ENCODE measurements around the gene CEP112. TPM values are rescaled to one million over a fixed set of nuclear protein-coding genes. Genes with fewer than 3 reads are reported as not detected.
"Not testable (repeated sequence)": the region's sequence is repeated elsewhere in the genome, so short reads cannot be mapped to it uniquely, and the experiment has no call there.

Gene CEP112
- total RNA-seq, 2 donors from 2014 or later = 5.9 to 6.2 TPM

DNA sequence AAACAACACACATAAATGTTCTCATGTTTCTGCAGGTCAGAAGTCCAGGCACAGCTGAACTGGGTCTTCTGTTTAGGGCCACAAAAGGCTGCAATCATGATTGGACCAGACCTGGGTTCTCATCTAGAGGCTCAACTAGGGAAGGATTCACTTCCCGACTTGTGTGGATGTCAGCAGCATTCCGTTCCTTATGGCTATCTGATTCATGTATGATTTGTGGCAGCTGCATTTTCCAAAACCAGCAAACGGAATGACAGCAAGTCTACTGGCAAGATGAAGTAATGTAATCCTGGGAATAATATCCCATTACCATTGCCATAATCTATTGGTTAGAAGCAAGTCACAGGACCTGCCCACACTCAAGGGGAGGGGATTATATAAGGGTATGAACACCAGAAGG lies 22.1 kb downstream of the CEP112 start:
- Histone ChIP-seq H3K9ac (ENCODE audit: low read depth in 2 of 2, low read length in 2 of 2) (no peak overlapping the region), H3K36me3 (no peaks in the 10 kb centered on the region), H3K9me3 (no peaks in the 10 kb centered on the region), H3K27me3 (no peaks in the 10 kb centered on the region), H3K4me1 (no peaks in the 10 kb centered on the region), H3K27ac (no peak overlapping the region), H3K4me3 (no peak overlapping the region)
- no peak for DNase-seq
- TF ChIP-seq, protein P1, sequence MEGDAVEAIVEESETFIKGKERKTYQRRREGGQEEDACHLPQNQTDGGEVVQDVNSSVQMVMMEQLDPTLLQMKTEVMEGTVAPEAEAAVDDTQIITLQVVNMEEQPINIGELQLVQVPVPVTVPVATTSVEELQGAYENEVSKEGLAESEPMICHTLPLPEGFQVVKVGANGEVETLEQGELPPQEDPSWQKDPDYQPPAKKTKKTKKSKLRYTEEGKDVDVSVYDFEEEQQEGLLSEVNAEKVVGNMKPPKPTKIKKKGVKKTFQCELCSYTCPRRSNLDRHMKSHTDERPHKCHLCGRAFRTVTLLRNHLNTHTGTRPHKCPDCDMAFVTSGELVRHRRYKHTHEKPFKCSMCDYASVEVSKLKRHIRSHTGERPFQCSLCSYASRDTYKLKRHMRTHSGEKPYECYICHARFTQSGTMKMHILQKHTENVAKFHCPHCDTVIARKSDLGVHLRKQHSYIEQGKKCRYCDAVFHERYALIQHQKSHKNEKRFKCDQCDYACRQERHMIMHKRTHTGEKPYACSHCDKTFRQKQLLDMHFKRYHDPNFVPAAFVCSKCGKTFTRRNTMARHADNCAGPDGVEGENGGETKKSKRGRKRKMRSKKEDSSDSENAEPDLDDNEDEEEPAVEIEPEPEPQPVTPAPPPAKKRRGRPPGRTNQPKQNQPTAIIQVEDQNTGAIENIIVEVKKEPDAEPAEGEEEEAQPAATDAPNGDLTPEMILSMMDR (IDR thresholded peaks at IDR 0.05) = no peak
- intact Hi-C loops (cut with DNase I) = loop anchor here (5.0 to 10.0 kb wide), 3 partner anchors 185 to 935 kb away; no protein-coding TSS in a partner anchor

DNA sequence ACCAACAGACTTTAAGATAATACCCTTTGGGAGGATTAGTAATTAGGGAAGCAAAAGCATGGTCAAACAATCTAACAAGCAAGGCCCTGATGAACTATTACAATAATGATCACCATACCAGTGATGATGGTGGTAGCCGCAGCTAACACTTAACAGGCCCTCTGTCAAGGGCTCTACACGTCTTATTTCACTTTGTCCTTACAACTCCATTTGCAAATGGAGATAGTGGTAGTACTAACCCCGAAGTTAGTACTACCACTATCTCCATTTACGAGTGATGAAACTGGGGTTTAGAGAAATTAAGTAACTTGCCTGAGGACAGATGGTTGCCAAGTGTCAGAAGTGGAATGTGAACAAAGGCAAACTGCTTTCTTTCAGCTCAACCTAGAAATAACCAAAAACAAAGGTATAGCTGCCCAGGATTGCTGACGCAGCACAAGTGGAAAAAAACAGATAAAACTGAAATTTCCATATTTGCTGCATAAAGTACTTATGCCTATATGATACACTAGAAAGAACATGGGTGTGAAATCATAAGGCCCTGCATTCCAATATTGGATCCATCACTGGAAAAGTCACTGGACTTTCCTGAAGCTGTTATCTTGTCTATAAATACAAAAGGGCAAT lies 24.6 kb downstream of the CEP112 start:
- Histone ChIP-seq H3K4me3 (no peak overlapping the region), H3K9ac (ENCODE audit: low read depth in 2 of 2, low read length in 2 of 2) (no peak overlapping the region), H3K36me3 (no peaks in the 10 kb centered on the region), H3K27me3 (no peaks in the 10 kb centered on the region), H3K9me3 (no peaks in the 10 kb centered on the region), H3K4me1 (no peaks in the 10 kb centered on the region), H3K27ac (no peak overlapping the region)
- intact Hi-C loops (cut with DNase I) = loop anchor here (5.0 to 10.0 kb wide), 3 partner anchors 183 to 933 kb away; no protein-coding TSS in a partner anchor
- DNase-seq = no peak
- TF ChIP-seq, protein P1 (IDR thresholded peaks at IDR 0.05) = no peak

DNA sequence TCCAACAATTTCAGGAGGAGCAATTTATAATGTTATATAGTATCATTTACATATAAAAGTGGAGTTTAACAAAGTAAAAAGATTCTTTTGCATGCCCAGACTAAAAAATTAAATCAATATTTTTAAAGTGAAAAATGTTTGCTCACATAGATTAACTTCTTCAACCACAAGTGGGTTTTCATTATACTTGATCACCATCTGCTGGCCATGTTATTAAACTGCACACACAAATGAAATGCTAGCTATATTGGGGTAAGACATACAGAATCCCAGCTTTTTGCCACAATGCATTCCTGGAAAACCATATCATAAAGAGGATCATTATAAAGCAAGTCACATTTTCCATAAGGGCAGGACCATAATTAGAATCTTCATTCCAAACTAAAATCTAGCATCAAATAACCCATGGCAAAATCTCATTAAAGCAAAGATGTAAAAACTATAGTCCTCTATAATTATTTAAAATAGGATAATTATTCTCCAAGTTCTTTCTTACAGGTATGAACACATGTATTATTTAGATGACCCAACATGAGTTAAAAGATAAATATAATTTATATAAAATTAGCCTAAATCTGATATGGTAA lies 26.3 kb downstream of the CEP112 start:
- DNase-seq = no peak
- intact Hi-C loops (cut with DNase I) = loop anchor here (5.0 to 10.0 kb wide), 3 partner anchors 181 to 931 kb away; no protein-coding TSS in a partner anchor
- no peaks in the 10 kb centered on the region for H3K9me3 ChIP-seq
- H3K27me3 ChIP-seq = no peaks in the 10 kb centered on the region
- TF ChIP-seq, protein P1 (IDR thresholded peaks at IDR 0.05) = peak; percentile 59
- H3K27ac ChIP-seq = no peak overlapping the region
- H3K36me3 ChIP-seq = no peaks in the 10 kb centered on the region
- H3K4me1 ChIP-seq = no peaks in the 10 kb centered on the region
- H3K9ac ChIP-seq (ENCODE audit: low read depth in 2 of 2, low read length in 2 of 2) = no peak overlapping the region
- H3K4me3 ChIP-seq = no peak overlapping the region

DNA sequence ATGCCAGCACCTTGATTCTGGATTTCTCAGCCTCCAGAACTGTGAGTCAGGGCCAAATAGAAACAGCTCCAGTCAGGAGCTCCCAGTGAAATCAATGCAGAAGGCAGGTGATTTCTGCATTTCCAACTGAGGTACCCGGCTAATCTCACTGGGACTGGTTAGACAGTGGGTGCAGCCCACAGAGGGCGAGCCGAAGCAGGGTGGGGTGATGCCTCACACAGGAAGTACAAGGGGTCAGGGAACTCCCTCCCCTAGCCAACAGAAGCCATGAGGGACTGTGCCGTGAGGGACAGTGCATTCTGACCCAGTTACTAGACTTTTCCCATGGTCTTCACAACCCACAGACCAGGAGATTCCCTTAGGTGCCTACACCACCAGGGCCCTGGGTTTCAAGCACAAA lies 36.9 kb downstream of the CEP112 start:
- H3K27me3 ChIP-seq; H3K9ac ChIP-seq (ENCODE audit: low read depth in 2 of 2, low read length in 2 of 2); DNase-seq; H3K9me3 ChIP-seq; H3K36me3 ChIP-seq; H3K4me3 ChIP-seq; H3K27ac ChIP-seq; H3K4me1 ChIP-seq; intact Hi-C loops (cut with DNase I): not testable (repeated sequence)

DNA sequence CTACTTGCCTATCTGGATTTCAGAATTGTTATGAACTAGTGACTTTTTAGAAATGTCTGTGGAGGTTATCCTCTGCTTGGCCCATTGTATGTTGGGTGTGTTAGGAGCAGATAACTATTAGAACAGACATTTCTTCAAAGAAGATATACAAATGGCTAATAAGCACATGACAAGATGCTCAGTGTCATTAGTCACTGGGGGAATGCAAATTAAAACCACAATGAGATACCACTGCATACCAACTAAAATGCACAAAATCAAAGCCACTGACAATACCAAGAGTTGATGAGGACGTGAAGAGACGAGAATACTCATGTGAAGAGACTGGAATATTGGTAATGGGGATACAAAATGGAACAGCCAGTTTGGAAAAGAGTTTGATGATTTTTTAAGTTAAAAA lies 39.2 kb downstream of the CEP112 start:
- no peak overlapping the region for H3K9ac ChIP-seq (ENCODE audit: low read depth in 2 of 2, low read length in 2 of 2)
- no peaks in the 10 kb centered on the region for H3K27me3 ChIP-seq
- no peak for DNase-seq
- H3K4me3 ChIP-seq = no peak overlapping the region
- H3K36me3 ChIP-seq = no peaks in the 10 kb centered on the region
- H3K4me1 ChIP-seq = no peaks in the 10 kb centered on the region
- intact Hi-C loops (cut with DNase I) = no loop called here
- TF ChIP-seq, protein P1 (IDR thresholded peaks at IDR 0.05) = no peak
- no peak overlapping the region for H3K27ac ChIP-seq
- no peaks in the 10 kb centered on the region for H3K9me3 ChIP-seq

DNA sequence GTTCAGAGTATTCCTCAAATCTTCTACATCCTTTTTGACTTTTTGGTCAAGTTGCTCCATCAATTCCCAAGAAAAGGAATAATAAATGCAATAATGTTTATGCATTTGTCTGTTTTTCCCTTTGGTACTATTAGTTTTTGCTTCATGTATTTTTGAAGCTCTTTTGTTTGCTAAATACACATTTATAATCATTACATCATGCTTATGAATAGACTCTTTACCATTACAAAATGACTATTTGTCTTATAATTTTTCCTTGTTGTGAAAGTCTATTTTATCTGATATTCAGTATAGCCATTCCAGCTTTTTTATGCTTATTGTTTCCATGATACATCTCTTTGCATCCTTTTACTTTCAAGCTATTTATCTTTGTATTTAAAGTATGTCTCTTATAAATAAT lies 41.2 kb downstream of the CEP112 start:
- no peaks in the 10 kb centered on the region for H3K4me1 ChIP-seq
- H3K4me3 ChIP-seq = no peak overlapping the region
- no peaks in the 10 kb centered on the region for H3K27me3 ChIP-seq
- no peak overlapping the region for H3K27ac ChIP-seq
- no peaks in the 10 kb centered on the region for H3K9me3 ChIP-seq
- TF ChIP-seq, protein P1 (IDR thresholded peaks at IDR 0.05) = no peak
- H3K36me3 ChIP-seq = no peaks in the 10 kb centered on the region
- intact Hi-C loops (cut with DNase I) = no loop called here
- DNase-seq = no peak
- H3K9ac ChIP-seq (ENCODE audit: low read depth in 2 of 2, low read length in 2 of 2) = no peak overlapping the region
